Caco-2 (cell line): Measurements from ENCODE around the gene AMH. TPM values are rescaled to one million over a fixed set of nuclear protein-coding genes. Genes with fewer than 3 reads are reported as not detected.

Experiments
- BruUV-seq: library from RNA; stranded (reverse); fragments of 400-500 nt; replicated peaks from 2 replicates; lab custom pipeline; 2021; lab: Mats Ljungman, UMichigan
- CTCF ChIA-PET: fragments of 300-600 bp; sonication (Branson Sonifier 250); formaldehyde crosslinking; loops from one replicate; lab custom pipeline; 2022; ENCODE audit warnings: antibody characterized with exemption; lab: Charles Lee
- POLR2A ChIA-PET: fragments of 300-600 bp; sonication (Branson Sonifier 250); formaldehyde crosslinking; loops from one replicate; lab custom pipeline; 2022; ENCODE audit warnings: antibody characterized with exemption; lab: Charles Lee
- DNase-seq, 2 experiments: peaks; one replicate each; pipeline versions ENCODE4 v3.0.0 to v3.0.0-alpha.2; 2020 to 2022
- H3K27me3 ChIP-seq: replicated peaks from 2 replicates; pipeline ENCODE4 v1.6.0; 2011; ENCODE audit warnings: low read length; ENCODE audit not compliant: control insufficient read depth, insufficient read depth
- H3K36me3 ChIP-seq: 2 replicates; pipeline ENCODE4 v1.5.1; 2011; ENCODE audit warnings: low read length; ENCODE audit not compliant: control insufficient read depth, insufficient read depth
- H3K4me1 ChIP-seq: fragments of 250-450 bp; sonication (Bioruptor Pico); 2 replicates; pipeline ENCODE4 v1.5.1; 2020; ENCODE audit warnings: mild to moderate bottlenecking
- H3K4me3 ChIP-seq: 2 replicates; pipeline ENCODE4 v1.5.1; 2011; ENCODE audit warnings: low read depth, mild to moderate bottlenecking, control low read depth, low read length
- H3K9me3 ChIP-seq: fragments of 250-450 bp; sonication (Bioruptor Pico); 2 replicates; pipeline ENCODE4 v1.5.1; 2020; ENCODE audit warnings: mild to moderate bottlenecking, moderate library complexity
- H3K27ac Mint-ChIP-seq: one replicate; pipeline ENCODE4 v1.8.0; 2022; ENCODE audit warnings: mixed read lengths; ENCODE audit not compliant: unreplicated experiment
- H3K27me3 Mint-ChIP-seq: one replicate; pipeline ENCODE4 v1.8.0; 2022; ENCODE audit warnings: mixed read lengths; ENCODE audit not compliant: insufficient read depth, unreplicated experiment
- H3K36me3 Mint-ChIP-seq: one replicate; pipeline ENCODE4 v1.8.0; 2022; ENCODE audit warnings: mild to moderate bottlenecking, mixed read lengths; ENCODE audit not compliant: insufficient read depth, unreplicated experiment
- H3K4me1 Mint-ChIP-seq: one replicate; pipeline ENCODE4 v1.8.0; 2022; ENCODE audit warnings: low read depth, mixed read lengths; ENCODE audit not compliant: unreplicated experiment
- H3K4me3 Mint-ChIP-seq: one replicate; pipeline ENCODE4 v1.8.0; 2022; ENCODE audit warnings: mild to moderate bottlenecking, moderate library complexity, mixed read lengths; ENCODE audit not compliant: unreplicated experiment
- H3K9me3 Mint-ChIP-seq: one replicate; pipeline ENCODE4 v1.8.0; 2022; ENCODE audit warnings: mixed read lengths; ENCODE audit not compliant: unreplicated experiment
- CTCF ChIP-seq, 2 experiments: fragments of 200-600 bp in 1 of 2; IDR thresholded peaks; 1 replicate in 1 of 2; 2 replicates in 1 of 2; pipeline versions ENCODE4 v1.5.1 to v1.8.0; 2011 to 2022; ENCODE audit warnings: antibody characterized with exemption in 1 of 2, control low read depth in 1 of 2, inconsistent platforms in 1 of 2, low read depth in 1 of 2, low read length in 1 of 2, mild to moderate bottlenecking in 1 of 2, moderate library complexity in 1 of 2; ENCODE audit not compliant: insufficient read depth in 1 of 2, severe bottlenecking in 1 of 2, unreplicated experiment in 1 of 2
- intact Hi-C: fragments of 100-400 bp; cut with micrococcal nuclease; formaldehyde crosslinking; loops from one replicate; pipeline ENCODE4 v1.10.0; 2022; ENCODE audit not compliant: unreplicated experiment
- total RNA-seq: library from RNA; stranded (reverse); gene quantifications from 2 replicates; pipeline ENCODE4 v1.2.3, GENCODE V29; 2022

The AMH gene
- total RNA-seq, 1 experiment from 2014 or later = 19.4 TPM

DNA sequence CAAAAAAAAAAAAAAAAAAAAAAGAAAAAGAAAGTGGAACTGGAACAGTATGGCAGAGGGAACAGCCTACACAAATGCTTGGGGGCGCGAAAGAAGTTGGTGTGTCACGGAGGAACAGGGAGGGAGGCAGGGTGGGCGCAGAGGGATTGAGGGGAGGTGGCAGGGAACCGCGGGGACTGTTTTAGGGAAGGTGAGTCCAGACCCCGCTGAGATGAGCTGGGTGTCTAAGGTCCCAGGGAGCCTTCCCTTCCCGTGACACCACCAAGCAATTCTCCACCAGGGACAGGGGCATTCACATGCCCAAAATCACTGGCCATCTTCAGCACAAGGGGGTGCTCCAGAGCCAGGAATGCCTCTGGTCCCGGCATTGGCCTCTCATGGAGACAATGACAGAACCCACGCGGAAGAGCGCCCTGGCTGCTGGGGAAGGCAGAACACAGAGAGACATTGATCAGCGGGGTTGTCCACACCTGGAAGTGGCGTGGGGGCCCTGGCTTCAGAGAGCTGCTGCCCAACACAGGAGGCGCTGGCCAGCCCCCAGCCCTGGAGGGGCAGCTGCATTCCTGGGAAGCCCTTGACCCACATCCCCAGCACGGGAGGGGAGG is 25.9 kb downstream of the AMH start:
- no peaks in the 10 kb centered on the region for H3K27me3 ChIP-seq
- intact Hi-C loops = loop anchor here (5.0 kb wide), 1 partner anchor 112 kb away; no protein-coding TSS in a partner anchor
- ChIA-PET CTCF (interaction anchor here (0.6 to 0.7 kb wide), 2 partner anchors 14 to 34 kb away, joined by 3 to 8 read pairs; no protein-coding TSS in a partner anchor), POLR2A (interaction anchor here (0.6 kb wide), 3 partner anchors 20 to 153 kb away, joined by 4 to 5 read pairs (median 4); no protein-coding TSS in a partner anchor)
- Mint-ChIP-seq H3K27ac (peak overlapping the region; percentile 85), H3K9me3 (no peaks in the 10 kb centered on the region), H3K4me1 (no peaks in the 10 kb centered on the region), H3K36me3 (peaks cover 87% of the 10 kb centered on the region), H3K27me3 (no peaks in the 10 kb centered on the region), H3K4me3 (no peak overlapping the region)
- no peaks in the 10 kb centered on the region for H3K9me3 ChIP-seq
- peak; percentile 79 to 83 for DNase-seq
- no TSS peak for BruUV-seq
- H3K36me3 ChIP-seq = peaks cover 5% of the 10 kb centered on the region
- peak; percentile 61 to 73 for TF ChIP-seq CTCF (IDR thresholded peaks at IDR 0.05; ENCODE audit: insufficient read depth in 1 of 2, low read depth in 1 of 2, low read length in 1 of 2, severe bottlenecking in 1 of 2, unreplicated experiment in 1 of 2)
- no peak overlapping the region for H3K4me3 ChIP-seq
- H3K4me1 ChIP-seq = peaks cover 14% of the 10 kb centered on the region

- no peak for DNase-seq
- Histone ChIP-seq H3K9me3 (no peaks in the 10 kb centered on the region), H3K36me3 (peaks cover 5% of the 10 kb centered on the region), H3K4me3 (no peak overlapping the region), H3K4me1 (peaks cover 14% of the 10 kb centered on the region), H3K27me3 (no peaks in the 10 kb centered on the region)
- Mint-ChIP-seq H3K4me3 (no peak overlapping the region), H3K36me3 (peaks cover 79% of the 10 kb centered on the region), H3K9me3 (no peaks in the 10 kb centered on the region), H3K27me3 (no peaks in the 10 kb centered on the region), H3K4me1 (no peaks in the 10 kb centered on the region), H3K27ac (peak overlapping the region; percentile 85)
- BruUV-seq = no TSS peak
- ChIA-PET CTCF (no interaction called here), POLR2A (no interaction called here)
- intact Hi-C loops = loop anchor here (5.0 kb wide), 1 partner anchor 111 kb away; no protein-coding TSS in a partner anchor
- no peak for TF ChIP-seq CTCF (IDR thresholded peaks at IDR 0.05; ENCODE audit: insufficient read depth in 1 of 2, low read depth in 1 of 2, low read length in 1 of 2, severe bottlenecking in 1 of 2, unreplicated experiment in 1 of 2)
Observed at GRCh38 chr19:2275588-2276428, 26.7 kb downstream of the AMH start.

- Mint-ChIP-seq H3K4me3 (no peak overlapping the region), H3K4me1 (no peaks in the 10 kb centered on the region), H3K36me3 (peaks cover 72% of the 10 kb centered on the region), H3K9me3 (no peaks in the 10 kb centered on the region), H3K27me3 (no peaks in the 10 kb centered on the region), H3K27ac (no peak overlapping the region)
- TF ChIP-seq CTCF (IDR thresholded peaks at IDR 0.05; ENCODE audit: insufficient read depth in 1 of 2, low read depth in 1 of 2, low read length in 1 of 2, severe bottlenecking in 1 of 2, unreplicated experiment in 1 of 2) = no peak
- DNase-seq = no peak
- BruUV-seq = no TSS peak
- Histone ChIP-seq H3K36me3 (peaks cover 5% of the 10 kb centered on the region), H3K4me1 (peaks cover 10% of the 10 kb centered on the region), H3K9me3 (no peaks in the 10 kb centered on the region), H3K27me3 (no peaks in the 10 kb centered on the region), H3K4me3 (no peak overlapping the region)
- CTCF ChIA-PET = no interaction called here
- intact Hi-C loops = loop anchor here (5.0 kb wide), 1 partner anchor 111 kb away; no protein-coding TSS in a partner anchor
- POLR2A ChIA-PET = no interaction called here
Observed at GRCh38 chr19:2276429-2276986, 27.4 kb downstream of the AMH start.
